Measurements from ENCODE around the gene RNASE12.

RNASE12 gene

DNA sequence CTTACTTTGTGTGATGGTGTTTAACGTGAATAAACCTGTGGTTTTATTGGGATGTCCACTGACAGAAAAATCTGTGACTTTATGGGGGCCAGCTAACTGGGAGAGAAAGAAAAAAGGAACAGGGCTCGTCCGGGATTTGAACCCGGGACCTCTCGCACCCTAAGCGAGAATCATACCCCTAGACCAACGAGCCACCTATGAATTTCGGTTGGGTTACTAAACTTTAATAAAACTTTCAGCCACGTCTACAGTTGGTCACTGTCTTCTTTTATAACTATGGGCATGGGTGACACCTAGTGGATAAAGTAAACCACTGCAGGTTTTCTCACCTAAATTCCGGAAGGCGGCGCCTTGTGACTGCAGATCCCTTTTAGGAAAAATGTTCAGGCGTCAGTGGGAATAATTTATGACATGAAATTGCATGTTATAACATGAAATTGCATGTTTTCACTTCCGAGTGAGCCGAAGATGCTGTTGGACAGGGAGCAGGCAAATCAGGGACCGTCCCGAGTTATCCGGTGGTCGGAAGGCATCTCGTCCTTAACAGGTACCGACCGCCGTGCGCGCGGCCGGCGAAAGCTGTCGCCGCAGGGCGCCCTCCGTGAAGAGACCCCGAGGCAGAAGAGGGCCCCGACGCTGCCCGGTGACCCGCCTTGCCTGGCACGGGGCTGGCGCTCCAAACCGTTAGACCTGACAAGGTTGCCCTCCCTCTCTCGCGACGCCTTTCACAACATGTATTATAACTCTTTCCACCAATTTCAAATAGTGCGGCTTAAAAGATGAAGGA lies 18.2 kb upstream of the RNASE12 start:
- DNase-seq (ENCODE audit: extremely low spot score) = peak; percentile 76
- peak; percentile 98 for TF ChIP-seq CTCF (IDR thresholded peaks at IDR 0.05; ENCODE audit: control extremely low read depth, extremely low read depth, low read depth, missing control alignments)
- ChIA-PET POLR2A (no interaction called here), CTCF (interaction anchor here (0.7 to 8.1 kb wide), 51 partner anchors 9 to 303 kb away, joined by 3 to 101 read pairs (median 4); partner anchors contain the start of genes ANG, APEX1, CCNB1IP1 and PARP2)

DNA sequence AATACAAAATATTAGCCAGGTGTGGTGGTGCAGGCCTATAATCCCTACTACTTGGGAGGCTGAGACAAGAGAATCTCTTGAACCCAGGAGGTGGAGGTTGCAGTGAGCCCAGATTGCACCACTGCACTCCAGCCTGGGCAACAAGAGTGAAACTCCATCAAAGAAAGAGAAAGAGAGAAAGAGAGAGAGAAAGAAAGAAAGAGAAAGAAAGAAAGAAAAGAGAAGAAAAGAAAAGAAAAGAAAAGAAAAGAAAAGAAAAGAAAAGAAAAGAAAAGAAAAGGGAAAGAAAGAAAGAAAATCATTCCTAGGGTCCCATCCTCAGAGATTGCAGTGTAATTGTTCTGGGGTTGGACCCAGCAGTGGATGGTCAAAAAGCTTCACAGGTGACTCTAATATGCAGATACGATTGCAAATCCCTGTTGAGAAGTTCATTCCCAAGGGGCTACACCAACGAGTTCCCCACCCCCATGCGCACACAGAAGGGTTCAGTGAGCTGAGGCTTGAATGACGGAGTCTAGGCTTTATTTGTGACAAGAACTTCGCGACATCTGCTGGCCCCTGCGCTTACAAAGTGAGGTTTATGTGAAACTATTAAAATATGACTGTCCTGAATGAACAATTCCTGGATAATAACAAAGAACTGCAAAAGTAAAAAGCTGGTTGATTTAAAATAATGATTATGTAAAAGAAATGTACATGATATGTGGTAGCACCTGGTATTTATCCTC lies 17.4 kb upstream of the RNASE12 start:
- DNase-seq (ENCODE audit: extremely low spot score) = no peak
- TF ChIP-seq CTCF (IDR thresholded peaks at IDR 0.05; ENCODE audit: control extremely low read depth, extremely low read depth, low read depth, missing control alignments) = no peak
- ChIA-PET CTCF (interaction anchor here (0.7 to 8.1 kb wide), 29 partner anchors 9 to 302 kb away, joined by 3 to 101 read pairs (median 4); partner anchors contain the start of genes ANG, CCNB1IP1 and RNASE4), POLR2A (no interaction called here)

DNA sequence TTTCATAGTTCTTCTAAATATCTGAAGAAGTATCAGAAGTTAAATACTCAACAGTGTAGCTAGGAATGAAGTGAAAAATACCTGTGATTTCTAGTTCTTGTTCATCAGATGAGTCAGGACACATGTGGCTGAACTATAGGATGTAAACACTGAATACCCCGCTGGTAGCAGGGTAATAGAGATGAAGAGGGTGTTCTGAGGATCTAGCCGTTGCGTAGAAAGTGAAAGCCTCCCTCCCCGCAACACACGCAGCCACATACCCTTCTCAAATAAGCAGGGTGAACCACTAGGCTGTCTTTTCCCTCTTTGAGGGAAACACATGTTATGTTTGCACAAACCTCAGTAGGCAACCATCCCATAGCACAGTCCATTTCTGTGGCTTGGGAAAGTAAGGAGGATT lies 16.4 kb upstream of the RNASE12 start:
- ChIA-PET POLR2A (no interaction called here), CTCF (interaction anchor here (1.0 to 8.1 kb wide), 15 partner anchors 10 to 280 kb away, joined by 3 to 101 read pairs (median 6); partner anchors contain the start of genes CCNB1IP1 and RNASE4)
- no peak for TF ChIP-seq CTCF (IDR thresholded peaks at IDR 0.05; ENCODE audit: control extremely low read depth, extremely low read depth, low read depth, missing control alignments)
- DNase-seq (ENCODE audit: extremely low spot score) = no peak

- DNase-seq (ENCODE audit: extremely low spot score) = no peak
- POLR2A ChIA-PET = no interaction called here
- CTCF ChIA-PET = interaction anchor here (1.0 to 8.1 kb wide), 11 partner anchors 10 to 279 kb away, joined by 3 to 101 read pairs (median 6); partner anchors contain the start of gene RNASE4
- no peak for TF ChIP-seq CTCF (IDR thresholded peaks at IDR 0.05; ENCODE audit: control extremely low read depth, extremely low read depth, low read depth, missing control alignments)
These were observed 15.7 kb upstream of the RNASE12 start for GRCh38 chr14:20606902-20607242.

DNA sequence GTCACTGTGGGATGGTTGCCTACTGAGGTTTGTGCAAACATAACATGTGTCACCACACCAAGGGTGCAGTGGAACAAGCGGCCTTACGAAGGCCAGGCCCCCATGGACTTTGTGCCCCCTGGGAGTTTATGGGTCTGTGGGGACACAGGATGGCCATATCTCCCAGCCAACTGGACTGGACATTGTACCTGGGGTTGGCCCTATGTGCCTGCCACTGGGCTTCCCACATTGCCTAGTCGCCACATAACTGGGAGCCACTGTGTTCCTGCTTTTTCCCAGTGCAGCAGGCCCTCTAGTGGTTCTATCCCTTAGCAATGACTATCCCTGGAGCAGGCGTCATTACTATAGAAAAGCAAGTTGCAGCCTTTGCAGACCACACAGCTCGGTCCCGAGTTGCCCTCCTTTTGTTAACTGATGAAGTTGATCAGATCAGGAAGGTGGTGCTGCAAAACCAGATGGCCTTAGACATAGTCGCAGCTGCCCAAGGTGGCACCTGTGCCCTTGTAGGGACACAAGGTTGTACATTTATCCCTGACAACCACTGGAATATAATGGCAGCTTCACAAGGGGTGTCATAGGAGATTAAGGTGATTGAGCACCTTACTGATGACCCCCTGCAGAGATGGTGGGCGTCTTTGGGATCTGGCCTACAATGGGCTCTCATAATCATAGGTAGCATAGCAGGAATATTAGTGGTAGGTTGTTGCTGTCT lies 15.2 kb upstream of the RNASE12 start:
- ChIA-PET POLR2A (no interaction called here), CTCF (interaction anchor here (1.3 to 8.1 kb wide), 7 partner anchors 9 to 279 kb away, joined by 3 to 101 read pairs (median 7); partner anchors contain the start of gene RNASE4)
- peak; percentile 44 for TF ChIP-seq CTCF (IDR thresholded peaks at IDR 0.05; ENCODE audit: control extremely low read depth, extremely low read depth, low read depth, missing control alignments)
- no peak for DNase-seq (ENCODE audit: extremely low spot score)

All from GM10248 (cell line).